ENCODE results near the gene EPO.

- TF ChIP-seq CTCF (IDR thresholded peaks at IDR 0.05) (no peak), EP300 (IDR thresholded peaks at IDR 0.05) (no peak)
Measured at GRCh38 chr7:100684534-100685042, 35.7 kb upstream of the EPO start.

All from suprapubic skin (tissue), 3 donors.